ENCODE data around the gene EHD3.

DNA sequence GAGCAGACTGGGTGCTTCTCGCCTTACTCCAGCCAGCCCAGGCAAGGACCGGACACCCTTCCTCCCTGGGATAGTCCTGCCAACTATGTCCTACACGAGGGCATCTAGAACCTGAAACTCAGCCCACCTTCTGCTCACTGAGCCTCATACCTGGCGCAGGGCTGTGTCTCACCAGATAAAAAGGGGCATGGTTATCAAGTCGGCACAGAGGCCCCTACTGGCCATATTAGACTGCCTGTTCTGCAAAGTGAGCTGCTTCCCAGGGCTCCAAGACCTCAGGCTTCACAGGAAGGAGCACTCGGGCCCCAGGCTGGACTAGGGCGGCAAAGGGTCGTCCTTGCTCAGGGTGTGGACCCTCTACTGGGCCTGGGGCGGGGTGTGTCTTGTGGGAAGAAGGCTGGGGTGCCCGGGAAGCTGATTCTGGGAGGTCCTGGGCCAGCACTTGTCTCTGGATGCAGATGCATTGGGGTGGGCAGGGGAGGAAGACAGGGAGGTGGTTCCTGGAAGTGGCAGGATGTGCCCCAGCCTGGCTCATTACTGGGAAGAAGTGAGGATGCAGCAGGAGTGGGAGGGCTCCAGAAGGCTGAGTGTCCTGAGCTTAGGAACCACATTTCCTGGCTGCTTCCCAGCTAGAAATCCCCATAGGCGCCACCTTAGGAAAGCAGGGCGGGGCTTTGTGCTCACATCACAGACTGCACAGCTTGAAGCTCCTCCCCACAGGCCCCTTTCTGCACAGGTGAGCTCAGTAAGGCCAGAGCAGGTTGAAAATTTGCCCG, 19.6 kb downstream of the EHD3 start:
- TF ChIP-seq, protein P1, sequence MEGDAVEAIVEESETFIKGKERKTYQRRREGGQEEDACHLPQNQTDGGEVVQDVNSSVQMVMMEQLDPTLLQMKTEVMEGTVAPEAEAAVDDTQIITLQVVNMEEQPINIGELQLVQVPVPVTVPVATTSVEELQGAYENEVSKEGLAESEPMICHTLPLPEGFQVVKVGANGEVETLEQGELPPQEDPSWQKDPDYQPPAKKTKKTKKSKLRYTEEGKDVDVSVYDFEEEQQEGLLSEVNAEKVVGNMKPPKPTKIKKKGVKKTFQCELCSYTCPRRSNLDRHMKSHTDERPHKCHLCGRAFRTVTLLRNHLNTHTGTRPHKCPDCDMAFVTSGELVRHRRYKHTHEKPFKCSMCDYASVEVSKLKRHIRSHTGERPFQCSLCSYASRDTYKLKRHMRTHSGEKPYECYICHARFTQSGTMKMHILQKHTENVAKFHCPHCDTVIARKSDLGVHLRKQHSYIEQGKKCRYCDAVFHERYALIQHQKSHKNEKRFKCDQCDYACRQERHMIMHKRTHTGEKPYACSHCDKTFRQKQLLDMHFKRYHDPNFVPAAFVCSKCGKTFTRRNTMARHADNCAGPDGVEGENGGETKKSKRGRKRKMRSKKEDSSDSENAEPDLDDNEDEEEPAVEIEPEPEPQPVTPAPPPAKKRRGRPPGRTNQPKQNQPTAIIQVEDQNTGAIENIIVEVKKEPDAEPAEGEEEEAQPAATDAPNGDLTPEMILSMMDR (IDR thresholded peaks at IDR 0.05 in 8 of 11, conservative IDR thresholded peaks at IDR 0.05 in 3 of 11) = no peak
- TF ChIP-seq POLR2A (IDR thresholded peaks at IDR 0.05) = no peak
- TF ChIP-seq POLR2AphosphoS5 (IDR thresholded peaks at IDR 0.05) = no peak

Measured in spleen (tissue), 7 donors.